Measurements from ENCODE around the gene NTHL1. TPM values are rescaled to one million over a fixed set of nuclear protein-coding genes. Genes with fewer than 3 reads are reported as not detected.

The NTHL1 gene
- total and polyA plus RNA-seq, 9 of the 15 experiments (the other 6 are each of a cell fraction or from before 2014, with no cell fraction given) = 1.1 to 58.8 (median 17.6) TPM

GRCh38 chr16:1991135-1991551 lies 56.5 kb downstream of the NTHL1 start:
- peaks cover 29 to 62% of the 10 kb centered on the region in 2 experiments for H3K4me1 ChIP-seq (replicated peaks in 1 of 2; ENCODE audit: control insufficient read depth in 2 of 2, insufficient read depth in 2 of 2, low read length in 2 of 2)
- in situ Hi-C loops (cut with MboI) = no loop called here
- intact Hi-C loops (cut with micrococcal nuclease) = no loop called here
- H3K79me2 ChIP-seq (ENCODE audit: control insufficient read depth, insufficient read depth, low read length) = peaks cover 29% of the 10 kb centered on the region
- no peaks in the 10 kb centered on the region for H3K9me3 ChIP-seq (replicated peaks; ENCODE audit: control insufficient read depth, insufficient read depth, low read depth, low read length)
- ATAC-seq = no peak
- H3K36me3 ChIP-seq (ENCODE audit: control insufficient read depth, insufficient read depth, low read length) = peaks cover 24% of the 10 kb centered on the region; the same call in 1 of the 3 replicates
- no peak for FAIRE-seq
- H3K9ac ChIP-seq (ENCODE audit: insufficient read depth in 1 of 2, low read depth in 2 of 2, low read length in 2 of 2) = peak overlapping the region in 1 of 2 experiments; percentile 87; a peak in 1 of 4 replicates
- H3K4me3 ChIP-seq = no peak overlapping the region
- ChIA-PET POLR2A (interaction anchor here (0.7 to 5.5 kb wide), 3 partner anchors 26 to 122 kb away, joined by 3 to 50 read pairs (median 6); partner anchors contain the start of genes RNF151 and RPS2), CTCF (ENCODE audit: low intra/inter-chr PET ratio) (no interaction called here)
- no peak overlapping the region for H3K4me2 ChIP-seq (ENCODE audit: insufficient read depth, low read length)
- H3K27ac ChIP-seq (ENCODE audit: extremely low read depth, low read depth, low read length) = no peak overlapping the region; the same call in 2 of the 3 replicates
- no peak overlapping the region for H2AFZ ChIP-seq (ENCODE audit: low read depth, low read length)
- TF ChIP-seq JUN (IDR thresholded peaks at IDR 0.05; ENCODE audit: borderline replicate concordance, low read depth, low read length) = no peak
- peak; percentile 15; the same call in 1 of the 2 replicates for TF ChIP-seq JUN (CRISPR knock-in tag; IDR thresholded peaks at IDR 0.05; ENCODE audit: borderline replicate concordance)
- peak in 1 of 2 experiments; percentile 13 for TF ChIP-seq E2F6 (IDR thresholded peaks at IDR 0.05; ENCODE audit: borderline replicate concordance in 1 of 2, extremely low read depth in 1 of 2, insufficient read depth in 1 of 2, insufficient read length in 1 of 2, low read depth in 1 of 2, low read length in 1 of 2, poor library complexity in 1 of 2, severe bottlenecking in 1 of 2)
- TF ChIP-seq USF1 (CRISPR knock-in tag; IDR thresholded peaks at IDR 0.05) = peak; percentile 65
- TF ChIP-seq MAX (CRISPR knock-in tag; IDR thresholded peaks at IDR 0.05) = 0 out of 2 replicates have a peak, but pooled peaks have one; percentile 22
- no peak for TF ChIP-seq MEF2A (IDR thresholded peaks at IDR 0.05; ENCODE audit: control insufficient read depth, low read depth, low read length)
- TF ChIP-seq, protein P1, sequence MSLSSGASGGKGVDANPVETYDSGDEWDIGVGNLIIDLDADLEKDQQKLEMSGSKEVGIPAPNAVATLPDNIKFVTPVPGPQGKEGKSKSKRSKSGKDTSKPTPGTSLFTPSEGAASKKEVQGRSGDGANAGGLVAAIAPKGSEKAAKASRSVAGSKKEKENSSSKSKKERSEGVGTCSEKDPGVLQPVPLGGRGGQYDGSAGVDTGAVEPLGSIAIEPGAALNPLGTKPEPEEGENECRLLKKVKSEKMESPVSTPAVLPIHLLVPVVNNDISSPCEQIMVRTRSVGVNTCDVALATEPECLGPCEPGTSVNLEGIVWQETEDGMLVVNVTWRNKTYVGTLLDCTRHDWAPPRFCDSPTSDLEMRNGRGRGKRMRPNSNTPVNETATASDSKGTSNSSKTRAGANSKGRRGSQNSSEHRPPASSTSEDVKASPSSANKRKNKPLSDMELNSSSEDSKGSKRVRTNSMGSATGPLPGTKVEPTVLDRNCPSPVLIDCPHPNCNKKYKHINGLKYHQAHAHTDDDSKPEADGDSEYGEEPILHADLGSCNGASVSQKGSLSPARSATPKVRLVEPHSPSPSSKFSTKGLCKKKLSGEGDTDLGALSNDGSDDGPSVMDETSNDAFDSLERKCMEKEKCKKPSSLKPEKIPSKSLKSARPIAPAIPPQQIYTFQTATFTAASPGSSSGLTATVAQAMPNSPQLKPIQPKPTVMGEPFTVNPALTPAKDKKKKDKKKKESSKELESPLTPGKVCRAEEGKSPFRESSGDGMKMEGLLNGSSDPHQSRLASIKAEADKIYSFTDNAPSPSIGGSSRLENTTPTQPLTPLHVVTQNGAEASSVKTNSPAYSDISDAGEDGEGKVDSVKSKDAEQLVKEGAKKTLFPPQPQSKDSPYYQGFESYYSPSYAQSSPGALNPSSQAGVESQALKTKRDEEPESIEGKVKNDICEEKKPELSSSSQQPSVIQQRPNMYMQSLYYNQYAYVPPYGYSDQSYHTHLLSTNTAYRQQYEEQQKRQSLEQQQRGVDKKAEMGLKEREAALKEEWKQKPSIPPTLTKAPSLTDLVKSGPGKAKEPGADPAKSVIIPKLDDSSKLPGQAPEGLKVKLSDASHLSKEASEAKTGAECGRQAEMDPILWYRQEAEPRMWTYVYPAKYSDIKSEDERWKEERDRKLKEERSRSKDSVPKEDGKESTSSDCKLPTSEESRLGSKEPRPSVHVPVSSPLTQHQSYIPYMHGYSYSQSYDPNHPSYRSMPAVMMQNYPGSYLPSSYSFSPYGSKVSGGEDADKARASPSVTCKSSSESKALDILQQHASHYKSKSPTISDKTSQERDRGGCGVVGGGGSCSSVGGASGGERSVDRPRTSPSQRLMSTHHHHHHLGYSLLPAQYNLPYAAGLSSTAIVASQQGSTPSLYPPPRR (CRISPR knock-in tag; IDR thresholded peaks at IDR 0.05; ENCODE audit: borderline replicate concordance) = no peak
- WGBS (ENCODE audit: insufficient coverage, low coverage, missing lambda C conversion rate) = 78% methylated on average over 9 of the region's 18 CpGs
- BruUV-seq (replicated peaks) = no TSS peak
- no peak for DNase-seq (ENCODE audit: extremely low read depth in 1 of 4, low spot score in 3 of 4)
- no peaks in the 10 kb centered on the region; the same call in 1 of the 2 replicates for H4K20me1 ChIP-seq (replicated peaks; ENCODE audit: control insufficient read depth, insufficient read depth, low read length)
- H3K9me1 ChIP-seq (ENCODE audit: control insufficient read depth, insufficient read depth, low read length) = no peaks in the 10 kb centered on the region
- H3K27me3 ChIP-seq (ENCODE audit: control insufficient read depth in 2 of 2, insufficient read depth in 2 of 2, low read length in 2 of 2) = no peaks in the 10 kb centered on the region

Measured in K562 (cell line).